Measurements from ENCODE around the gene C15orf61. TPM values are rescaled to one million over a fixed set of nuclear protein-coding genes. Genes with fewer than 3 reads are reported as not detected.

The C15orf61 gene
- total RNA-seq = 3.3 and 4.2 TPM in 2 replicates

GRCh38 chr15:67521029-67521782, at the start of gene C15orf61:
C15orf61 (plus strand) TSS chr15:67521131; CDS start chr15:67521249, 118 bp downstream.
- H3K27ac Mint-ChIP-seq = peak within 1 kb of the TSS; percentile 92
- CTCF ChIA-PET = no interaction called here
- ATAC-seq (ENCODE audit: low read depth) (peak; percentile 81), DNase-seq (peak; percentile 88)
- H3K36me3 Mint-ChIP-seq (ENCODE audit: low read depth) = peaks cover 11% of the 10 kb centered on the region
- intact Hi-C loops (cut with micrococcal nuclease) = loop anchor here (1.0 to 5.0 kb wide), 4 partner anchors 18 to 1019 kb away; partner anchors contain the start of genes CLN6, RNU6-1 and RPL4
- POLR2A ChIA-PET = interaction anchor here (0.5 to 3.0 kb wide), 14 partner anchors 14 to 757 kb away, joined by 3 to 32 read pairs (median 4); partner anchors contain the start of genes FEM1B, MAP2K5 and PIAS1
- no peak for TF ChIP-seq CTCF (IDR thresholded peaks at IDR 0.05)
- H3K9me3 Mint-ChIP-seq = no peaks in the 10 kb centered on the region
- peaks cover 22% of the 10 kb centered on the region for H3K4me1 Mint-ChIP-seq
- no peaks in the 10 kb centered on the region for H3K27me3 Mint-ChIP-seq
- peak within 1 kb of the TSS; percentile 93 for H3K4me3 Mint-ChIP-seq

GRCh38 chr15:67472957-67473356, 48.0 kb upstream of the C15orf61 start:
- H3K36me3 Mint-ChIP-seq (ENCODE audit: low read depth) = no peaks in the 10 kb centered on the region
- no peaks in the 10 kb centered on the region for H3K4me1 Mint-ChIP-seq
- ATAC-seq (ENCODE audit: low read depth) = no peak
- ChIA-PET POLR2A (no interaction called here), CTCF (no interaction called here)
- DNase-seq = no peak
- H3K9me3 Mint-ChIP-seq = no peaks in the 10 kb centered on the region
- no peaks in the 10 kb centered on the region for H3K27me3 Mint-ChIP-seq
- TF ChIP-seq CTCF (IDR thresholded peaks at IDR 0.05) = no peak
- no peak overlapping the region for H3K4me3 Mint-ChIP-seq
- intact Hi-C loops (cut with micrococcal nuclease) = no loop called here
- H3K27ac Mint-ChIP-seq = no peak overlapping the region

GRCh38 chr15:67474405-67475110, 46.4 kb upstream of the C15orf61 start:
- no peaks in the 10 kb centered on the region for H3K4me1 Mint-ChIP-seq
- no peaks in the 10 kb centered on the region for H3K9me3 Mint-ChIP-seq
- no peak for TF ChIP-seq CTCF (IDR thresholded peaks at IDR 0.05)
- H3K36me3 Mint-ChIP-seq (ENCODE audit: low read depth) = no peaks in the 10 kb centered on the region
- ATAC-seq (ENCODE audit: low read depth) = no peak
- CTCF ChIA-PET = no interaction called here
- no peak overlapping the region for H3K4me3 Mint-ChIP-seq
- DNase-seq = no peak
- no peak overlapping the region for H3K27ac Mint-ChIP-seq
- POLR2A ChIA-PET = no interaction called here
- intact Hi-C loops (cut with micrococcal nuclease) = no loop called here
- H3K27me3 Mint-ChIP-seq = peaks cover 2% of the 10 kb centered on the region

- H3K36me3 Mint-ChIP-seq (ENCODE audit: low read depth) = peaks cover 2% of the 10 kb centered on the region
- POLR2A ChIA-PET = no interaction called here
Measured at GRCh38 chr15:67479781-67480505, 41.0 kb upstream of the C15orf61 start.

More at GRCh38 chr15:67479781-67480505, 41.0 kb upstream of the C15orf61 start:
- no peak for TF ChIP-seq CTCF (IDR thresholded peaks at IDR 0.05)
- ATAC-seq (ENCODE audit: low read depth) (no peak), DNase-seq (no peak)
- H3K4me3 Mint-ChIP-seq = no peak overlapping the region
- peaks cover 3% of the 10 kb centered on the region for H3K9me3 Mint-ChIP-seq
- H3K4me1 Mint-ChIP-seq = no peaks in the 10 kb centered on the region
- intact Hi-C loops (cut with micrococcal nuclease) = no loop called here
- H3K27me3 Mint-ChIP-seq = peaks cover 2% of the 10 kb centered on the region
- CTCF ChIA-PET = no interaction called here
- H3K27ac Mint-ChIP-seq = no peak overlapping the region
